Testis (tissue), 3 donors: ENCODE results near the gene TMED10. TPM values are rescaled to one million over a fixed set of nuclear protein-coding genes. Genes with fewer than 3 reads are reported as not detected.
A peak's percentile ranks its signal among the peaks of the same experiment; 100 is the strongest.
"Not testable (repeated sequence)": the region's sequence is repeated elsewhere in the genome, so short reads cannot be mapped to it uniquely, and the experiment has no call there.

Experiments used
- DNase-seq: peaks from one replicate; pipeline ENCODE4 v3.0.0-alpha.2; 2019
- H3K27ac ChIP-seq, 2 donors: fragments of 200-600 bp; sonication (generic); one replicate each; pipeline ENCODE4 v1.5.1; 2019
- H3K27me3 ChIP-seq: fragments of 200-600 bp; sonication (generic); one replicate; pipeline ENCODE4 v1.5.1; 2019
- H3K36me3 ChIP-seq: fragments of 200-600 bp; sonication (generic); one replicate; pipeline ENCODE4 v1.5.1; 2017; ENCODE audit warnings: low read depth; ENCODE audit errors: missing control alignments
- H3K4me1 ChIP-seq: fragments of 200-600 bp; sonication (generic); one replicate; pipeline ENCODE4 v1.5.1; 2019
- H3K4me3 ChIP-seq, 2 donors: fragments of 200-600 bp; sonication (generic); one replicate each; pipeline ENCODE4 v1.5.1; 2017 to 2019
- H3K9me3 ChIP-seq: fragments of 200-600 bp; sonication (generic); one replicate; pipeline ENCODE4 v1.5.1; 2017
- CTCF ChIP-seq, 3 experiments: fragments of 450-650 bp in 2 of 3; fragments of 200-600 bp in 1 of 3; sonication (generic) in 1 of 3; IDR thresholded peaks; one replicate each; pipeline ENCODE4 v1.5.1; 2016 to 2019; ENCODE audit warnings: antibody characterized with exemption in 3 of 3, mild to moderate bottlenecking in 2 of 3, moderate library complexity in 1 of 3
- POLR2A ChIP-seq: fragments of 450-650 bp; IDR thresholded peaks from one replicate; pipeline ENCODE4 v1.6.1; 2017; ENCODE audit warnings: antibody characterized with exemption, mild to moderate bottlenecking, moderate library complexity
- WGBS, 2 donors: methylation state at CpG; one replicate each; pipeline ENCODE4 v1.1.5; 2018; 5-methylcytosine and 5-hydroxymethylcytosine counted together
- intact Hi-C: fragments of 100-400 bp; cut with DNase I; formaldehyde crosslinking; loops from one replicate; pipeline ENCODE4 v1.15.1; 2023; ENCODE audit warnings: low total_unique reads
- polyA plus RNA-seq: library from polyadenylated mRNA; stranded (reverse); fragments of 350-450 nt; fragmentation: Illumina TruSeq; extraction: RNeasy Lipid Tissue Mini Kit (QIAGEN cat#74804); gene quantifications from one replicate; pipeline ENCODE4 v1.2.3, GENCODE V29; 2014; ENCODE audit warnings: low read depth, low replicate concordance; ENCODE audit not compliant: insufficient read depth
- total RNA-seq, 2 donors: library from RNA; depleted of rRNA; stranded (reverse); fragments of >200 nt; gene quantifications; one replicate each; pipeline ENCODE4 v1.2.3, GENCODE V29; 2016

Gene TMED10
- total and polyA plus RNA-seq, 3 donors from 2014 or later = 255 to 417 (median 334) TPM

GRCh38 chr14:75185251-75186040 is 9.0 kb upstream of the TMED10 start:
- no peak overlapping the region for H3K4me3 ChIP-seq
- 88 to 93% methylated on average over 7 of the region's 7 CpGs for WGBS, 2 donors
- TF ChIP-seq POLR2A (no peak), CTCF (IDR thresholded peaks at IDR 0.05) (no peak)
- intact Hi-C loops = no loop called here
- DNase-seq = no peak
- no peaks in the 10 kb centered on the region for H3K27me3 ChIP-seq
- H3K9me3 ChIP-seq = no peaks in the 10 kb centered on the region
- H3K36me3 ChIP-seq = no peaks in the 10 kb centered on the region
- H3K4me1 ChIP-seq = peaks cover 6% of the 10 kb centered on the region
- no peak overlapping the region for H3K27ac ChIP-seq

GRCh38 chr14:75184492-75184891 is 8.1 kb upstream of the TMED10 start:
- Histone ChIP-seq H3K27me3 (no peaks in the 10 kb centered on the region), H3K27ac (peak overlapping the region in 1 of 2 donors; percentile 44), H3K9me3 (no peaks in the 10 kb centered on the region), H3K36me3 (no peaks in the 10 kb centered on the region), H3K4me3 (no peak overlapping the region), H3K4me1 (peaks cover 6% of the 10 kb centered on the region)
- intact Hi-C loops = no loop called here
- TF ChIP-seq CTCF (IDR thresholded peaks at IDR 0.05) (no peak), POLR2A (no peak)
- DNase-seq = no peak
- 59 to 67% methylated on average over 3 of the region's 3 CpGs for WGBS, 2 donors

GRCh38 chr14:75184039-75184438 is 7.6 kb upstream of the TMED10 start:
- no peaks in the 10 kb centered on the region for H3K9me3 ChIP-seq
- intact Hi-C loops = no loop called here
- no peak for TF ChIP-seq CTCF (IDR thresholded peaks at IDR 0.05)
- TF ChIP-seq POLR2A = no peak
- H3K4me3 ChIP-seq = no peak overlapping the region
- H3K27me3 ChIP-seq = no peaks in the 10 kb centered on the region
- DNase-seq = no peak
- H3K36me3 ChIP-seq = no peaks in the 10 kb centered on the region
- peaks cover 6% of the 10 kb centered on the region for H3K4me1 ChIP-seq
- WGBS, 2 donors = 84 to 93% methylated on average over 3 of the region's 3 CpGs
- no peak overlapping the region for H3K27ac ChIP-seq

DNA sequence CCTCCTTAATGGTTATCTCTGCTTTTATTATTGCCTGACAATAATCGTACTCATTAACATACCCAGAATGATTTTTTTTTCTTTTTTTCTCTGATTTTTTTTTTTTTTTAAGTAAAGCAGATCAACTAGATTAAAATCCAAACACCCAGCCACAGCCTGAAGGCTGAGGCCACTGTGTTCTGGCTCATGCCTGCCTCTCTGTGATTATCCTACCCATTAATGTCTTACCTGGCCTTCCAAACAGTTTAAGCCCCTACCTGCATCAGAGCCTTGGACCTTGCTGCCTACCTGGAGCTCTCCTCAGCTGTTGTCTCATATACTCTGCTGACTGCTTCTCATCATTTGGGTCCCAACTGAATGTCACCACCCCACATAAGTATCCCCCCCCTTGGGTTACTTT is 6.8 kb upstream of the TMED10 start:
- TF ChIP-seq POLR2A = no peak
- TF ChIP-seq CTCF (IDR thresholded peaks at IDR 0.05) = no peak
- no peaks in the 10 kb centered on the region for H3K9me3 ChIP-seq
- no peak overlapping the region for H3K4me3 ChIP-seq
- H3K27ac ChIP-seq = peak overlapping the region in 1 of 2 donors; percentile 53
- H3K36me3 ChIP-seq = no peaks in the 10 kb centered on the region
- DNase-seq = no peak
- intact Hi-C loops = no loop called here
- peaks cover 6% of the 10 kb centered on the region for H3K4me1 ChIP-seq
- no peaks in the 10 kb centered on the region for H3K27me3 ChIP-seq
- 36 to 51% methylated on average over 1 of the region's 1 CpG for WGBS, 2 donors

DNA sequence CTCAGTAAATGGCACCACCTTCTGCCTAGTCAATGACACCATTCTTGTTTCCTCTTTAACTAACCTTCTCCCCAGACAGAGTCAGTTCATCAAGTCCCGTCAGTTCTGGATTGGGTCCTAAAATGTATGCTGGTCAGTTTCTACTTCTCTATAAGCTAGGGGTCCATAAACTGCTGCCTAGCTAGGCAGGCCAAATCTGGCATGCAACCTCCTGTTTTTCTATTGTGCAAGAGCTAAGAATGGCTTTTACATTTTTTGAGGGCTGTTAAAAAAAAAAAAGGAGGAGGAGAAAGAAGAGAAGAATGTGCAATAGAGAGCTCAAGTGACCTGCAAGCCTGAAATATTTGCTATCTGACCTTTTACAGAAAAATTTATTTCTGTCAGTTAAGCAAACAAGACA is 6.4 kb upstream of the TMED10 start:
- DNase-seq = no peak
- Histone ChIP-seq H3K4me1 (peaks cover 6% of the 10 kb centered on the region), H3K4me3 (no peak overlapping the region), H3K27ac (no peak overlapping the region), H3K9me3 (no peaks in the 10 kb centered on the region), H3K36me3 (no peaks in the 10 kb centered on the region), H3K27me3 (no peaks in the 10 kb centered on the region)
- TF ChIP-seq POLR2A (no peak), CTCF (IDR thresholded peaks at IDR 0.05) (no peak)
- intact Hi-C loops = no loop called here
- WGBS, 2 donors = 61 to 72% methylated on average over 1 of the region's 1 CpG

- H3K4me3 ChIP-seq, intact Hi-C loops, DNase-seq, H3K27me3 ChIP-seq, H3K9me3 ChIP-seq, H3K4me1 ChIP-seq, H3K36me3 ChIP-seq, H3K27ac ChIP-seq: not testable (repeated sequence)
- 71 to 86% methylated on average over 11 of the region's 11 CpGs for WGBS, 2 donors
Measured at GRCh38 chr14:75182163-75182562, 5.8 kb upstream of the TMED10 start.
